Mesendoderm (in vitro differentiated cells): ENCODE measurements around the gene QSOX2.

Experiments used
- DNase-seq: peaks from one replicate; pipeline ENCODE4 v3.0.0; 2013
- H2AK5ac ChIP-seq: 2 replicates; pipeline ENCODE4 v1.6.1; 2013; ENCODE audit warnings: low read length, inconsistent platforms
- H2BK120ac ChIP-seq: 2 replicates; pipeline ENCODE4 v1.6.1; 2013; ENCODE audit warnings: low read depth, mild to moderate bottlenecking, low read length, moderate library complexity, mixed read lengths
- H2BK15ac ChIP-seq: replicated peaks from 2 replicates; pipeline ENCODE4 v1.6.1; 2013; ENCODE audit warnings: low read depth, mild to moderate bottlenecking, moderate library complexity
- H2BK5ac ChIP-seq: 2 replicates; pipeline ENCODE4 v1.6.1; 2013; ENCODE audit warnings: low read length, inconsistent platforms
- H3K18ac ChIP-seq: 2 replicates; pipeline ENCODE4 v1.6.1; 2013; ENCODE audit warnings: mild to moderate bottlenecking, low read length, mixed read lengths
- H3K23ac ChIP-seq: one replicate; pipeline ENCODE4 v1.6.1; 2013; ENCODE audit warnings: low read length
- H3K27ac ChIP-seq: 2 replicates; pipeline ENCODE4 v1.5.1; 2013; ENCODE audit warnings: low read depth, mild to moderate bottlenecking, inconsistent platforms, low read length, moderate library complexity
- H3K27me3 ChIP-seq: 2 replicates; pipeline ENCODE4 v1.6.1; 2013; ENCODE audit warnings: low read length, control low read depth, mild to moderate bottlenecking, inconsistent platforms; ENCODE audit not compliant: insufficient read depth, poor library complexity
- H3K36me3 ChIP-seq: 2 replicates; pipeline ENCODE4 v1.6.1; 2013; ENCODE audit warnings: low read length, inconsistent platforms; ENCODE audit not compliant: control insufficient read depth, insufficient read depth
- H3K4ac ChIP-seq: one replicate; pipeline ENCODE4 v1.6.1; 2013; ENCODE audit warnings: low read depth, mild to moderate bottlenecking, low read length, moderate library complexity
- H3K4me1 ChIP-seq: 2 replicates; pipeline ENCODE4 v1.6.1; 2013; ENCODE audit warnings: low read depth, low read length, inconsistent platforms; ENCODE audit not compliant: control insufficient read depth
- H3K4me2 ChIP-seq: 2 replicates; pipeline ENCODE4 v1.6.1; 2013; ENCODE audit warnings: low read length
- H3K4me3 ChIP-seq: 2 replicates; pipeline ENCODE4 v1.5.1; 2013; ENCODE audit warnings: mild to moderate bottlenecking, low read length
- H3K56ac ChIP-seq: one replicate; pipeline ENCODE4 v1.6.1; 2013; ENCODE audit warnings: low read length
- H3K79me1 ChIP-seq: 2 replicates; pipeline ENCODE4 v1.6.1; 2013; ENCODE audit warnings: low read length, inconsistent platforms
- H3K79me2 ChIP-seq: 2 replicates; pipeline ENCODE4 v1.6.1; 2013; ENCODE audit warnings: mild to moderate bottlenecking, low read length; ENCODE audit not compliant: control insufficient read depth, insufficient read depth
- H3K9ac ChIP-seq: 2 replicates; pipeline ENCODE4 v1.6.1; 2013; ENCODE audit warnings: low read length, inconsistent platforms
- H4K5ac ChIP-seq: one replicate; pipeline ENCODE4 v1.6.1; 2013; ENCODE audit warnings: low read length
- H4K8ac ChIP-seq: one replicate; pipeline ENCODE4 v1.6.1; 2013; ENCODE audit warnings: low read depth, mild to moderate bottlenecking, control low read depth, low read length, moderate library complexity
- WGBS: extraction: QIAGEN DNeasy Blood & Tissue Kit; methylation state at CpG from one replicate; pipeline ENCODE4 v1.1.7; 2013; ENCODE audit warnings: low lambda C conversion rate, missing lambda C conversion rate; ENCODE audit not compliant: insufficient coverage; ENCODE audit errors: extremely low coverage; 5-methylcytosine and 5-hydroxymethylcytosine counted together

Gene QSOX2

DNA sequence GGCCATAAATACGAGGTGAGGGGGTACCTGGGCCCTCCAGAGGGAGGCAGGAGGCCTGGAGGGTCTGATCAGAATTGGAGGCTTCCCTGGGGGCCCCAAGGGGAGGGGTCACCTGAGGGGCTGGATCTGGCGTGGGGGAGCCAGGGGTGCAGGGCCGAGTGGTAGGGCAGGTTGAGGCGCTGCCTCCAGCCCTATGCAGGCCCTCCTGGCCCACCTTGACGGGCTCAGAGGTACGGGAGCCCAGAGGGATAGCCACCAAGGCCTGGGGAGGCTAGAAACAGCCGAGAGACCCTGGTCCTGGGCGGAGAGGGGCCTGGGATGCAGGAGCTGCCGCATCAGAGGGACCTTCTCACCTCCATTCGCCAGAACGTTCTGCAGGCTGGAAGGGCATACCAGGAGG lies 65.0 kb downstream of the QSOX2 start:
- H3K27me3 ChIP-seq: no peaks in the 10 kb centered on the region

GRCh38 chr9:136179761-136180160 lies 65.9 kb downstream of the QSOX2 start:
- H2BK120ac ChIP-seq: no peak overlapping the region
- no peak overlapping the region for H3K18ac ChIP-seq
- no peaks in the 10 kb centered on the region for H3K4me1 ChIP-seq
- no peak overlapping the region for H3K27ac ChIP-seq
- H3K56ac ChIP-seq: no peak overlapping the region
- no peak overlapping the region for H3K9ac ChIP-seq
- H2BK15ac ChIP-seq: no peak overlapping the region
- H3K79me1 ChIP-seq: no peaks in the 10 kb centered on the region
- DNase-seq: no peak
- H2AK5ac ChIP-seq: no peak overlapping the region
- H3K36me3 ChIP-seq: no peaks in the 10 kb centered on the region
- H3K23ac ChIP-seq: no peak overlapping the region
- no peaks in the 10 kb centered on the region for H3K27me3 ChIP-seq
- H3K79me2 ChIP-seq: no peaks in the 10 kb centered on the region
- H3K4me2 ChIP-seq: no peak overlapping the region
- H3K4ac ChIP-seq: no peak overlapping the region
- no peak overlapping the region for H2BK5ac ChIP-seq
- H4K8ac ChIP-seq: no peak overlapping the region
- WGBS: no CpG with 5 or more reads among the region's 13 CpGs
- H3K4me3 ChIP-seq: no peak overlapping the region
- no peak overlapping the region for H4K5ac ChIP-seq

More for the DNA sequence above, 65.0 kb downstream of the QSOX2 start:
- no CpG with 5 or more reads among the region's 11 CpGs for WGBS
- DNase-seq: no peak
- H2BK15ac ChIP-seq: no peak overlapping the region
- H3K79me2 ChIP-seq: no peaks in the 10 kb centered on the region
- H3K23ac ChIP-seq: no peak overlapping the region
- no peak overlapping the region for H3K56ac ChIP-seq
- H4K8ac ChIP-seq: no peak overlapping the region
- H2BK120ac ChIP-seq: no peak overlapping the region
- no peak overlapping the region for H2BK5ac ChIP-seq
- no peak overlapping the region for H3K4me2 ChIP-seq
- H4K5ac ChIP-seq: no peak overlapping the region
- H3K18ac ChIP-seq: no peak overlapping the region
- H3K36me3 ChIP-seq: no peaks in the 10 kb centered on the region
- H3K4ac ChIP-seq: no peak overlapping the region
- no peak overlapping the region for H3K9ac ChIP-seq
- no peak overlapping the region for H2AK5ac ChIP-seq
- no peak overlapping the region for H3K27ac ChIP-seq
- H3K79me1 ChIP-seq: no peaks in the 10 kb centered on the region
- H3K4me1 ChIP-seq: no peaks in the 10 kb centered on the region
- H3K4me3 ChIP-seq: no peak overlapping the region

GRCh38 chr9:136179101-136179616 lies 66.5 kb downstream of the QSOX2 start:
- no peaks in the 10 kb centered on the region for H3K27me3 ChIP-seq

DNA sequence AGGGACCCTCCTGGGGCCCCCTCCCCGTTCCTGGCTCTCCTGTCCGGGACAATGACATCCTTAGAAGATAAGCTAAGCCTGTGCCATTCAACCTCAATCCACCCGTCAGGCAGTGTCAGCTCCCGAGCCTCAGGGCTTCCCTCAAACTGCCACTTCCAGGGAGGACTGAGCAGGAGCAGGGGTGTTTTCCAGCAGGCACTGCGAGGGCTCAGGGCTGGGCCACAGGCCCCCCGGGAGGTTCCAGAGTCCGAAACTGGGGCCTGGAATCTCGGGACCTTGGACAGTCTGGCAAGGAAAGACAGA lies 66.9 kb downstream of the QSOX2 start:
- Histone ChIP-seq H3K23ac (no peak overlapping the region), H3K36me3 (no peaks in the 10 kb centered on the region), H3K79me1 (no peaks in the 10 kb centered on the region), H2BK15ac (no peak overlapping the region), H3K9ac (no peak overlapping the region), H4K5ac (no peak overlapping the region), H3K4ac (no peak overlapping the region), H2BK5ac (no peak overlapping the region), H3K79me2 (no peaks in the 10 kb centered on the region), H3K56ac (no peak overlapping the region), H3K4me2 (no peak overlapping the region), H3K27me3 (no peaks in the 10 kb centered on the region), H3K27ac (no peak overlapping the region), H4K8ac (no peak overlapping the region), H3K4me1 (no peaks in the 10 kb centered on the region), H2BK120ac (no peak overlapping the region), H3K4me3 (no peak overlapping the region), H3K18ac (no peak overlapping the region), H2AK5ac (no peak overlapping the region)
- DNase-seq: no peak
- WGBS: no CpG with 5 or more reads among the region's 8 CpGs

More at GRCh38 chr9:136179101-136179616, 66.5 kb downstream of the QSOX2 start:
- H3K18ac ChIP-seq: no peak overlapping the region
- no peaks in the 10 kb centered on the region for H3K79me1 ChIP-seq
- no peak overlapping the region for H3K27ac ChIP-seq
- no peak overlapping the region for H3K4me3 ChIP-seq
- H2BK5ac ChIP-seq: no peak overlapping the region
- H4K5ac ChIP-seq: no peak overlapping the region
- no peak overlapping the region for H2BK15ac ChIP-seq
- H2BK120ac ChIP-seq: no peak overlapping the region
- no peak overlapping the region for H3K56ac ChIP-seq
- no peaks in the 10 kb centered on the region for H3K36me3 ChIP-seq
- WGBS: no CpG with 5 or more reads among the region's 12 CpGs
- H4K8ac ChIP-seq: no peak overlapping the region
- no peaks in the 10 kb centered on the region for H3K79me2 ChIP-seq
- no peak overlapping the region for H3K4me2 ChIP-seq
- DNase-seq: no peak
- no peak overlapping the region for H3K23ac ChIP-seq
- H2AK5ac ChIP-seq: no peak overlapping the region
- no peak overlapping the region for H3K9ac ChIP-seq
- no peaks in the 10 kb centered on the region for H3K4me1 ChIP-seq
- H3K4ac ChIP-seq: no peak overlapping the region

GRCh38 chr9:136178061-136178772 lies 67.4 kb downstream of the QSOX2 start:
- no CpG with 5 or more reads among the region's 21 CpGs for WGBS

DNA sequence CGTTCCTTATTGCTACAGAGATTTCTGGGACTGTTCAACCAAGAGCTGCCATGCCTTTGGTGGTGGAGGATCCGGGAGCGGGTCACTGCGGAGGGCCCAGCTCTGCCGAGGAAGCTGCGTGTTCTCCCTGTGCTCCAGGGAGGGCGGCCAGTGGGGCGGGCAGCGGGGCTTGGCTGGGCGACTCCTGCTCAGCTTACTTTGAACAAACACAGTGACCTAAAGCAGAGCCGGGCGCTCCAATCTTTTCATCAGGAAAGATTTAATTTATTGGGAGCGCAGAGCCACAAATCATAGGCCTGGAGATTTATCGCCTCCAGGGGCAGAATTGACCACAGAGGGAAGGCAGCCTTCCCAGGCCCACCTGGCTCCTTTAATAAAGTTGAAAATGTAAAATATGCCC lies 68.4 kb downstream of the QSOX2 start:
- no peak for DNase-seq
- no peak overlapping the region for H2BK5ac ChIP-seq
- no peak overlapping the region for H3K9ac ChIP-seq

More at GRCh38 chr9:136178061-136178772, 67.4 kb downstream of the QSOX2 start:
- no peak overlapping the region for H3K4me3 ChIP-seq
- H3K27ac ChIP-seq: no peak overlapping the region
- H3K56ac ChIP-seq: no peak overlapping the region
- no peak overlapping the region for H2BK15ac ChIP-seq
- no peak overlapping the region for H2AK5ac ChIP-seq
- DNase-seq: no peak
- no peak overlapping the region for H3K4me2 ChIP-seq
- no peaks in the 10 kb centered on the region for H3K36me3 ChIP-seq
- no peaks in the 10 kb centered on the region for H3K27me3 ChIP-seq
- H3K79me2 ChIP-seq: no peaks in the 10 kb centered on the region
- H3K4me1 ChIP-seq: no peaks in the 10 kb centered on the region
- H2BK120ac ChIP-seq: no peak overlapping the region
- H3K9ac ChIP-seq: no peak overlapping the region
- no peak overlapping the region for H2BK5ac ChIP-seq
- H3K18ac ChIP-seq: no peak overlapping the region
- no peak overlapping the region for H4K8ac ChIP-seq
- H3K23ac ChIP-seq: no peak overlapping the region
- H3K4ac ChIP-seq: no peak overlapping the region
- no peak overlapping the region for H4K5ac ChIP-seq
- no peaks in the 10 kb centered on the region for H3K79me1 ChIP-seq

More for the DNA sequence above, 68.4 kb downstream of the QSOX2 start:
- Histone ChIP-seq H3K4me3 (no peak overlapping the region), H3K79me1 (no peaks in the 10 kb centered on the region), H2BK120ac (no peak overlapping the region), H4K8ac (no peak overlapping the region), H3K27me3 (no peaks in the 10 kb centered on the region), H3K4me2 (no peak overlapping the region), H3K56ac (no peak overlapping the region), H3K4ac (no peak overlapping the region), H2AK5ac (no peak overlapping the region), H3K23ac (no peak overlapping the region), H4K5ac (no peak overlapping the region), H3K4me1 (no peaks in the 10 kb centered on the region), H3K36me3 (no peaks in the 10 kb centered on the region), H3K79me2 (no peaks in the 10 kb centered on the region), H2BK15ac (no peak overlapping the region), H3K27ac (no peak overlapping the region), H3K18ac (no peak overlapping the region)
- no CpG with 5 or more reads among the region's 14 CpGs for WGBS
